ENCODE measurements around the gene OSGEP. TPM values are rescaled to one million over a fixed set of nuclear protein-coding genes. Genes with fewer than 3 reads are reported as not detected.
A peak's percentile ranks its signal among the peaks of the same experiment; 100 is the strongest.

OSGEP gene
- total RNA-seq, 1 donor from 2014 or later: 57.1 TPM

GRCh38 chr14:20428802-20429201 lies 25.8 kb downstream of the OSGEP start:
- no peak for TF ChIP-seq CTCF (conservative IDR thresholded peaks at IDR 0.05)
- no peaks in the 10 kb centered on the region for H3K9me3 Mint-ChIP-seq
- peaks cover 5% of the 10 kb centered on the region for H3K27me3 Mint-ChIP-seq
- no peak overlapping the region for H3K4me3 Mint-ChIP-seq
- no peak overlapping the region for H3K27ac Mint-ChIP-seq
- DNase-seq (ENCODE audit: extremely low spot score, unreplicated experiment): no peak
- H3K4me1 Mint-ChIP-seq (ENCODE audit: unreplicated experiment): peaks cover 7% of the 10 kb centered on the region
- H3K36me3 Mint-ChIP-seq: no peaks in the 10 kb centered on the region

GRCh38 chr14:20428010-20428365 lies 26.6 kb downstream of the OSGEP start:
- Mint-ChIP-seq H3K4me1 (ENCODE audit: unreplicated experiment) (peaks cover 7% of the 10 kb centered on the region), H3K4me3 (no peak overlapping the region), H3K36me3 (no peaks in the 10 kb centered on the region), H3K9me3 (no peaks in the 10 kb centered on the region), H3K27ac (peak overlapping the region; percentile 17), H3K27me3 (peaks cover 5% of the 10 kb centered on the region)
- TF ChIP-seq CTCF (conservative IDR thresholded peaks at IDR 0.05): no peak
- DNase-seq (ENCODE audit: extremely low spot score, unreplicated experiment): no peak

- H3K36me3 Mint-ChIP-seq: no peaks in the 10 kb centered on the region
- TF ChIP-seq CTCF (conservative IDR thresholded peaks at IDR 0.05): no peak
- H3K4me3 Mint-ChIP-seq: peak overlapping the region; percentile 2
- no peaks in the 10 kb centered on the region for H3K9me3 Mint-ChIP-seq
- H3K27me3 Mint-ChIP-seq: peaks cover 5% of the 10 kb centered on the region
- no peak for DNase-seq (ENCODE audit: extremely low spot score, unreplicated experiment)
- H3K4me1 Mint-ChIP-seq (ENCODE audit: unreplicated experiment): peaks cover 7% of the 10 kb centered on the region
- peak overlapping the region; percentile 17 for H3K27ac Mint-ChIP-seq
These were observed 27.2 kb downstream of the OSGEP start for GRCh38 chr14:20427231-20428009.

- TF ChIP-seq CTCF (conservative IDR thresholded peaks at IDR 0.05): no peak
- Mint-ChIP-seq H3K27ac (peak overlapping the region; percentile 36), H3K9me3 (no peaks in the 10 kb centered on the region), H3K27me3 (peaks cover 5% of the 10 kb centered on the region), H3K4me1 (ENCODE audit: unreplicated experiment) (peaks cover 7% of the 10 kb centered on the region), H3K4me3 (no peak overlapping the region), H3K36me3 (no peaks in the 10 kb centered on the region)
- no peak for DNase-seq (ENCODE audit: extremely low spot score, unreplicated experiment)
These were observed 29.8 kb downstream of the OSGEP start for GRCh38 chr14:20424851-20425250.

- Mint-ChIP-seq H3K4me1 (ENCODE audit: unreplicated experiment) (peaks cover 4% of the 10 kb centered on the region), H3K36me3 (no peaks in the 10 kb centered on the region), H3K27me3 (peaks cover 5% of the 10 kb centered on the region), H3K9me3 (no peaks in the 10 kb centered on the region), H3K4me3 (no peak overlapping the region), H3K27ac (no peak overlapping the region)
- no peak for TF ChIP-seq CTCF (conservative IDR thresholded peaks at IDR 0.05)
- DNase-seq (ENCODE audit: extremely low spot score, unreplicated experiment): no peak
These were observed 31.7 kb downstream of the OSGEP start for GRCh38 chr14:20422886-20423285.
